Esophagus muscularis mucosa (tissue), 3 donors: ENCODE measurements around the gene GSTT2.
"Not testable (repeated sequence)": the region's sequence is repeated elsewhere in the genome, so short reads cannot be mapped to it uniquely, and the experiment has no call there.

Source experiments
- POLR2AphosphoS5 ChIP-seq, 2 donors: sonication (generic); formaldehyde crosslinking; IDR thresholded peaks; one replicate each; pipeline ENCODE4 v1.6.1; 2017; ENCODE audit warnings: antibody characterized with exemption in 2 of 2
- TF ChIP-seq, protein P1 (sequence below), 3 experiments: fragments of 200-600 bp in 2 of 3; fragments of 450-650 bp in 1 of 3; sonication (generic) in 2 of 3; IDR thresholded peaks; one replicate each; pipeline ENCODE4 v1.5.1; 2017 to 2019; ENCODE audit warnings: antibody characterized with exemption in 3 of 3, mild to moderate bottlenecking in 2 of 3, moderate library complexity in 1 of 3

DNA sequence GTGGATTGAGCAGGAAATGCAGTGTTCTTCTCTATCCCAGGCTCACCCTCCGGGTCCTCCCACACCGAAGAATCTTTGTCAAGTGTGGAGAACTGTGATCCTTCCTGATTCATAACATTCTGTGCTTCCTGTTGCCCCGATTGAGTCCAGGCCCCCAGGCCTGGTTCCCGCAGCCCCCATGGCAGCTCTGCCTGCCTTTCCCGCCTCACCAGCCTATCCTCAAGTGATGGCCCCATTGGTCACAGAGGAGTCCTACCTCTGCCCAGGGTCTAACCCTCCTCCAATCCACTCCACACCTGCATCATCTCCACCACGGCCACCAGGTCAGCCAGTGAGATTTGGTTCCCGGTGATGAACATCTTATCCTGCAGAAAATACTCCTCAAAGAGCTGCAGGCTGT is 19.8 kb downstream of the GSTT2 start:
- TF ChIP-seq POLR2AphosphoS5 (IDR thresholded peaks at IDR 0.05) = not testable (repeated sequence)
- TF ChIP-seq, protein P1, sequence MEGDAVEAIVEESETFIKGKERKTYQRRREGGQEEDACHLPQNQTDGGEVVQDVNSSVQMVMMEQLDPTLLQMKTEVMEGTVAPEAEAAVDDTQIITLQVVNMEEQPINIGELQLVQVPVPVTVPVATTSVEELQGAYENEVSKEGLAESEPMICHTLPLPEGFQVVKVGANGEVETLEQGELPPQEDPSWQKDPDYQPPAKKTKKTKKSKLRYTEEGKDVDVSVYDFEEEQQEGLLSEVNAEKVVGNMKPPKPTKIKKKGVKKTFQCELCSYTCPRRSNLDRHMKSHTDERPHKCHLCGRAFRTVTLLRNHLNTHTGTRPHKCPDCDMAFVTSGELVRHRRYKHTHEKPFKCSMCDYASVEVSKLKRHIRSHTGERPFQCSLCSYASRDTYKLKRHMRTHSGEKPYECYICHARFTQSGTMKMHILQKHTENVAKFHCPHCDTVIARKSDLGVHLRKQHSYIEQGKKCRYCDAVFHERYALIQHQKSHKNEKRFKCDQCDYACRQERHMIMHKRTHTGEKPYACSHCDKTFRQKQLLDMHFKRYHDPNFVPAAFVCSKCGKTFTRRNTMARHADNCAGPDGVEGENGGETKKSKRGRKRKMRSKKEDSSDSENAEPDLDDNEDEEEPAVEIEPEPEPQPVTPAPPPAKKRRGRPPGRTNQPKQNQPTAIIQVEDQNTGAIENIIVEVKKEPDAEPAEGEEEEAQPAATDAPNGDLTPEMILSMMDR (IDR thresholded peaks at IDR 0.05) = not testable (repeated sequence)
